OCI-LY1 (cell line): ENCODE measurements around the gene PTPRM.

ENCODE experiments used
- EZH2 ChIP-seq: fragments of 200-600 bp; sonication (generic), shearing (Covaris generic); IDR thresholded peaks from 2 replicates; pipeline ENCODE4 v1.8.0; 2017; ENCODE audit warnings: borderline replicate concordance, mixed run types, mild to moderate bottlenecking, antibody characterized with exemption, low read length, moderate library complexity, mixed read lengths
- TF ChIP-seq, protein P1 (sequence below): fragments of 200-600 bp; sonication (generic), shearing (Covaris generic); IDR thresholded peaks from 2 replicates; pipeline ENCODE4 v1.5.1; 2017; ENCODE audit warnings: mild to moderate bottlenecking, antibody characterized with exemption, low read length, moderate library complexity, mixed read lengths

DNA sequence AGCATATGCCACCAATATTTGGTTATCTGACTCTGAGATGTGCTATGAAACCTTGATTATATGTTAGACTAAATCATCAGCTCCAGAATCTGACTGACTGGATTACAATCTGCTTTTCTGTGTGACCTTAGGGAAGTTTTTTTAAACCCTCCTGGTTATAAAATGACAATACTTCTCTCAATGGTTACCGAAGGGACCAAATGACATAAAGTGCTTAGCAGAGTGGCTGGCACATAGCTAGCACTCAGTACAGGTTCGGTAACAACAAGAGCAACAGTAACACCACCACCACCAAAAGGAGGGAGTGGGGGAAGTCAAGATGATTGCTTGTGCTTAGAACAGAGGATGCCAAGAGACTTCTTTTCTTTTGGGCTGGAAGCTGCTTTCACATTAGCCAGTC, 306.2 kb downstream of the PTPRM start:
- TF ChIP-seq, protein P1, sequence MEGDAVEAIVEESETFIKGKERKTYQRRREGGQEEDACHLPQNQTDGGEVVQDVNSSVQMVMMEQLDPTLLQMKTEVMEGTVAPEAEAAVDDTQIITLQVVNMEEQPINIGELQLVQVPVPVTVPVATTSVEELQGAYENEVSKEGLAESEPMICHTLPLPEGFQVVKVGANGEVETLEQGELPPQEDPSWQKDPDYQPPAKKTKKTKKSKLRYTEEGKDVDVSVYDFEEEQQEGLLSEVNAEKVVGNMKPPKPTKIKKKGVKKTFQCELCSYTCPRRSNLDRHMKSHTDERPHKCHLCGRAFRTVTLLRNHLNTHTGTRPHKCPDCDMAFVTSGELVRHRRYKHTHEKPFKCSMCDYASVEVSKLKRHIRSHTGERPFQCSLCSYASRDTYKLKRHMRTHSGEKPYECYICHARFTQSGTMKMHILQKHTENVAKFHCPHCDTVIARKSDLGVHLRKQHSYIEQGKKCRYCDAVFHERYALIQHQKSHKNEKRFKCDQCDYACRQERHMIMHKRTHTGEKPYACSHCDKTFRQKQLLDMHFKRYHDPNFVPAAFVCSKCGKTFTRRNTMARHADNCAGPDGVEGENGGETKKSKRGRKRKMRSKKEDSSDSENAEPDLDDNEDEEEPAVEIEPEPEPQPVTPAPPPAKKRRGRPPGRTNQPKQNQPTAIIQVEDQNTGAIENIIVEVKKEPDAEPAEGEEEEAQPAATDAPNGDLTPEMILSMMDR, result no peak
- no peak for TF ChIP-seq EZH2
